BLaER1 (cell line): ENCODE measurements around the gene ZNRF3.
A peak's percentile ranks its signal among the peaks of the same experiment; 100 is the strongest.

Experiments
- H3K27ac ChIP-seq: shearing (Covaris generic); formaldehyde crosslinking; 2 replicates; pipeline ENCODE4 v1.8.1; 2022
- H3K27me3 ChIP-seq: shearing (Covaris generic); formaldehyde crosslinking; 2 replicates; pipeline ENCODE4 v1.8.1; 2022
- H3K36me3 ChIP-seq: shearing (Covaris generic); formaldehyde crosslinking; 2 replicates; pipeline ENCODE4 v1.8.1; 2022
- H3K4me1 ChIP-seq: shearing (Covaris generic); formaldehyde crosslinking; 2 replicates; pipeline ENCODE4 v1.8.1; 2022
- H3K4me2 ChIP-seq: shearing (Covaris generic); formaldehyde crosslinking; 2 replicates; pipeline ENCODE4 v1.8.1; 2022
- H3K4me3 ChIP-seq: shearing (Covaris generic); formaldehyde crosslinking; 2 replicates; pipeline ENCODE4 v1.8.1; 2022
- H3K9ac ChIP-seq: shearing (Covaris generic); formaldehyde crosslinking; 2 replicates; pipeline ENCODE4 v1.8.1; 2022
- H3K9me3 ChIP-seq: shearing (Covaris generic); formaldehyde crosslinking; 2 replicates; pipeline ENCODE4 v1.8.1; 2022
- H4K20me1 ChIP-seq: shearing (Covaris generic); formaldehyde crosslinking; 2 replicates; pipeline ENCODE4 v1.8.1; 2022
- Cebpa-rat ChIP-seq: shearing (Covaris generic); IDR thresholded peaks from 2 replicates; pipeline ENCODE4 v1.8.1; 2022

ZNRF3 gene

DNA sequence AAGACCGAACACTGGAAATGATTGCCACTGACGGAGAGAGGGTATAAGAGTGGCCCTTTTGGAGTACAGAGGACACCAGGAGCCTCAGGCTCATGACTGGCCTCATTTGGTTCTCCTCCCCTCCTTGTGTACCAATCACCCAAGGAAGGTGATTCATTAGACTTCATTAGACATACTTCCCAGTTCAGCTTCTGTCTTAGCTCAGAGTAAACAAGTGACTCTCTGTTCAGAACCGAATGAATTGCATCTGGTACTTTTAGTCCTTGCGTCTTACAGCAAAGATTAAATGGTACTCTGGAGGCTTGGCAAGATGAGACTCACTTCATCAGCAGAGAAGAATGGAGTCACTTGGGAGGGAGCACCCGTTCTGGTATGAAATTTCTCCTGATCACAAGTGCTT, 75.2 kb downstream of the ZNRF3 start:
- Histone ChIP-seq H3K9me3 (no peaks in the 10 kb centered on the region; the same call in 1 of the 2 replicates), H3K4me3 (no peak overlapping the region), H3K4me1 (peaks cover 20% of the 10 kb centered on the region), H3K36me3 (peaks cover 12% of the 10 kb centered on the region), H3K4me2 (no peak overlapping the region), H3K27me3 (peaks cover 34% of the 10 kb centered on the region), H3K9ac (no peak overlapping the region), H3K27ac (no peak overlapping the region), H4K20me1 (peaks cover 100% of the 10 kb centered on the region)
- TF ChIP-seq Cebpa-rat, result no peak

DNA sequence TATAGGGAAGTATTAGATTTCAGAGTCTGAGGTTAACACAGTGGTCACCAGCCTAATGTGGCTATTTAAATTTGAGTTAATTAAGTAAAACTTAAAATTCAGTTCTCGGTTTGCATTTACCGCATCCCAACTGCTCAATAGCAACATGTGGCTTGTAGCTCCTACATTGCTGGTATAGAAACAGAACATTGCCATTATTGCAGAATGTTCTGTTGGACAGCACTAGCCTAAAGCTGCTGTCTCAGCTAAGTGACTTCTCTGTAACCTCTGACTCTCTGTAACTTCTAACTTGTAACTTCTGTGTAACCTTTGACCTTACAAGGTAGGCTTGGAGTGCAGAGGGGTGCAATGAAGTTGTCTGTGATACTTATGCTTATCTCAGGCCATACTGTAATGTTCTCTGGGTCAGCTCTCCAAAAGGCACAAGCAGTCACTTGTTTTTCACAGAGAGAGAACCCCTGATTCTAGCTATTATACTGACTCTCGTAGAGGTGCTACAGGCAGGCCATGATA, 78.7 kb downstream of the ZNRF3 start:
- no peak overlapping the region for H3K4me2 ChIP-seq
- peaks cover 21% of the 10 kb centered on the region for H3K36me3 ChIP-seq
- H3K9ac ChIP-seq, result no peak overlapping the region
- peaks cover 92% of the 10 kb centered on the region for H4K20me1 ChIP-seq
- H3K27me3 ChIP-seq, result peaks cover 15% of the 10 kb centered on the region
- H3K4me1 ChIP-seq, result no peaks in the 10 kb centered on the region
- no peaks in the 10 kb centered on the region; the same call in 1 of the 2 replicates for H3K9me3 ChIP-seq
- no peak overlapping the region for H3K27ac ChIP-seq
- TF ChIP-seq Cebpa-rat, result no peak
- H3K4me3 ChIP-seq, result no peak overlapping the region

DNA sequence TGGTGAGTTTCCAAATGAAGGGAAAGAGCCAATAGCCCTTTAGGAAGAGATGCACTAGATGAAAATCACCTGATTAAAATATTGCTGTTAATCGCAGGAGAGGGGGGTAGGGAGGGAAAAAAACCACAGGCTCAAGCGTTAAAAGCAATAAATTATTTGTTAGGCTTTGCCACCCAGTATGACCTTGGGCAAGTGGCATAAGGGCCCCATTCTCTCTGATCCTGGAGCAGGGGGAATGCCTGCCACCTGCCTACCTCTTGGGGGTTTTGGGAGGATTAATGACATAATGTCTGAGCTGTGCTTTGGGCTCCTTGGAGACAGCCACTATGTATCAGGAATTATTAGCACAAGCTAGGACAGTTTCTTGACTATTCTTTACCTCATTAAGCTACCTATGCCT, 80.0 kb downstream of the ZNRF3 start:
- H3K4me2 ChIP-seq, result no peak overlapping the region
- H3K36me3 ChIP-seq, result peaks cover 19% of the 10 kb centered on the region
- H3K27ac ChIP-seq, result no peak overlapping the region
- H4K20me1 ChIP-seq, result peaks cover 84% of the 10 kb centered on the region
- H3K4me3 ChIP-seq, result no peak overlapping the region
- H3K4me1 ChIP-seq, result no peaks in the 10 kb centered on the region
- no peak for TF ChIP-seq Cebpa-rat
- H3K9ac ChIP-seq, result no peak overlapping the region
- peaks cover 8% of the 10 kb centered on the region for H3K27me3 ChIP-seq
- no peaks in the 10 kb centered on the region; the same call in 1 of the 2 replicates for H3K9me3 ChIP-seq

DNA sequence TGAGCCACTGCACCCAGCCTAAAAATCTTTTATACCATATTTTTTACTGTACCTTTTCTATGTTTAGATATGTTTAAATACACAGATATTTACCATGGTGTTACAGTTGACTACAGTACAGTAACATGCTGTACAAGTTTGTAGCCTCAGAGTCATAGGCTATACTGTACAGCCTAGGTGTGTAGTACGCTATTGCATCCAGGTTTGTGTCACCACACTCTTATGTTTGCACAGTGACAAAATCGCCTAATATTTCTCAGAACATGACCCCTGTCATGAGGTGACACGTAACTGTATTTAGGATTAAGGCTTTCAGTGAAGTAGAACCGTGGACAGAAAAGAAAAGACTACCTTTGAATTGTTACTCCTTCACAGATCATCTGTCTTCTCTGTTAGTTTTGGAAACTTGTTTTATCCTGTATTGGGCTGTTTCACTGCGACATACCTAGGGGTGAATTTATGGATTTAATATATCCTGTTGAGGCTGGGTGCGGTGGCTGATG, 83.8 kb downstream of the ZNRF3 start:
- no peaks in the 10 kb centered on the region for H3K27me3 ChIP-seq
- peaks cover 9% of the 10 kb centered on the region; the same call in 1 of the 2 replicates for H3K36me3 ChIP-seq
- no peak overlapping the region for H3K27ac ChIP-seq
- H3K9ac ChIP-seq, result no peak overlapping the region
- H3K9me3 ChIP-seq, result no peaks in the 10 kb centered on the region
- no peak for TF ChIP-seq Cebpa-rat
- H3K4me2 ChIP-seq, result no peak overlapping the region
- H3K4me3 ChIP-seq, result no peak overlapping the region
- peaks cover 71% of the 10 kb centered on the region for H4K20me1 ChIP-seq
- no peaks in the 10 kb centered on the region for H3K4me1 ChIP-seq

DNA sequence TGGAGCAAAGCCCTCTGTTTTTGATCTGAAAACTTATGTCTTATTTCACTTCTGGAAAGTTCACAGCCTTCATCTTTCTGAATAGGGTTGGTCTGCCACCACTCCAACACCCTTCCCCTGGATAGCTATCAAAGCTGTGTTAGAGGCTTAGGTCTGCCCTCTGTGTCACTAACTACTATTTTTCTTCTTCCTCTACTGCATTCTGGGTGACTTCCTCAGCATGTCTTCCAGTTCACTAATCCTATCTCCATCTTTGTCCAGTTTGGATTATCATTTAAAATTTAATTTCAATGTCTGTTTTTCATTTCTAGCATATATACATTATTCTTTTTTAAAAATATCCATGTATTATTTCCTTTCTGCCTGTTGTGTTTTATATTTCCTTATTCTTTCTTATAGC, 84.6 kb downstream of the ZNRF3 start:
- Histone ChIP-seq H3K36me3 (peaks cover 9% of the 10 kb centered on the region; the same call in 1 of the 2 replicates), H3K27ac (no peak overlapping the region), H3K4me3 (no peak overlapping the region), H3K9me3 (no peaks in the 10 kb centered on the region), H3K27me3 (no peaks in the 10 kb centered on the region), H3K4me1 (no peaks in the 10 kb centered on the region), H3K9ac (no peak overlapping the region), H3K4me2 (no peak overlapping the region), H4K20me1 (peaks cover 71% of the 10 kb centered on the region)
- TF ChIP-seq Cebpa-rat, result no peak

DNA sequence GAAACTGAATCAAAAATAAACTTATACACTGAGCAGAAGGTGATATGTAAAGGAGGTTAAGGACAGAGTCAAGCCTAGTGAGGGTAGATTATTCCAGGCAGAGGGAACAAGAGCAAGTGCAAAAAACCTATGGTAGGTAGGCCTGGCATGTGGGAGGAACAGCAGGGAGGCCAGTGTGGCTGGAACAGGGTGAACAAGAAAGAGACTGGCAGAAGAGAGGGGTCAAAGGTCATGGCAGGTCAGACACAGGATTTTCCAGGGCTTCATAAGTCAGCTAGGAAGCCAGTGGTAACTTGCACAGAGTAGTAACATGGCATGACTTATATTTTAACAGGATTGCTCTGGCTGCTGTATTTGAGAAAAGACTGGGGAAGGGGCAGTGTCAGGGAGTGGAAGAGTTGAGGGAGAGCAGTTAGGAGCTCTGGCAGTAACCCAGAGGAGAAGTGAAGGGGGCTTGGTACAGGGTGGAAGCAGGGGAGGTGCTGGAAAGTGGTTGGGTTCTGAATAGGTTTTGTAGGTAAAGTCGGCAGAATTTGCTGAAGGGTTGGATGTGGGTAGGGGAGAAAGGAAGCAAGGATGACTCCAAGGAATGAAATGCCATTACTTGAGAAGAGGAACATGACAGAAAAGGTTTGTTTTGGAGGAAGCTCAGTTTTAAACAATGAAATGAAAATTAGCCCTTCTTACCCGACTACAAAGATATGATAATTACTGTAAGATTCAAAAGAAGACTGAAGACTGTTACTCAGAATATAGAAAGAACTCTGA, 86.2 kb downstream of the ZNRF3 start:
- Histone ChIP-seq H3K9ac (no peak overlapping the region), H3K4me1 (no peaks in the 10 kb centered on the region), H4K20me1 (peaks cover 71% of the 10 kb centered on the region), H3K27me3 (no peaks in the 10 kb centered on the region), H3K4me3 (no peak overlapping the region), H3K36me3 (peaks cover 5% of the 10 kb centered on the region; the same call in 1 of the 2 replicates), H3K27ac (no peak overlapping the region), H3K9me3 (no peaks in the 10 kb centered on the region), H3K4me2 (no peak overlapping the region)
- no peak for TF ChIP-seq Cebpa-rat

DNA sequence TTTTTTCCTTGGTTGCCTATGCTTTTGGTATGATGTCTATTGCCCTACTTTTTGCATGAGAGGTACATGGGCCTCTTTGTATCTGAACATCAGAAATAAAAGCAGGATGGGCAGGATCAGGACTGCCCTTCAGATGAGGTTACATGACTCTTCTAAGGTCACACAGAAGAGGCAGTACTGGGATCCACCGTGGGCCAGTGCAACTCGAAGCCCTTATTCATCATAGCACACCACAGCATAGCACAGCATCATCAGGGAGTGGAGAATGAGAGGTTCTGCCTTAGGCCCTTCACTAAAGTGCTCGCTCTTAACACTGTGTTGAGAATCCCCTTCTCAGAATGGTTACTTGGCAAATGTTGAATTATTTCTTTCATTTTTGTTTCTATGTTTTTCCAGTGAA, 90.0 kb downstream of the ZNRF3 start:
- H3K9me3 ChIP-seq, result no peaks in the 10 kb centered on the region
- no peak overlapping the region for H3K27ac ChIP-seq
- no peaks in the 10 kb centered on the region for H3K27me3 ChIP-seq
- H3K9ac ChIP-seq, result no peak overlapping the region
- H3K4me2 ChIP-seq, result no peak overlapping the region
- H3K4me1 ChIP-seq, result peaks cover 15% of the 10 kb centered on the region
- no peak overlapping the region for H3K4me3 ChIP-seq
- no peak for TF ChIP-seq Cebpa-rat
- H4K20me1 ChIP-seq, result peaks cover 73% of the 10 kb centered on the region
- no peaks in the 10 kb centered on the region for H3K36me3 ChIP-seq

DNA sequence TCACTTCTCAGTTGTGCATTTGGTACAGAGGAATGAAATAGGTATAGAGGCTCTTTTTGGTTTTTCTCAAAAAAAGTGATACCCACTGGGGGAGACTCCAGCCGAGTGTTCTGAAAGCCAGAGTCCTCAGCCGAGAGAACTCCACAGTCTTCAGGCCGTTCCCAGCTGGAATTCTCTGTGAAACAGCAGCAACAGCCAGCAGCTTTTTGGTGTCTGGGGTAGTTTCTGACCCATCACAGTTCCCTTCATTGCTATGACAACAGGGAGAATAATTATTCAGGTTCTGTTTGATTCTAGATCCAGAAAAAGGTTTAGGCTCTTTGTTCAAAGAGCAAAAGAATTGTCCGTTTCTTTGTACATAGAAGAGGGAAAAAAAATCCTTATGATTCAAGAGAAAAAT, 93.7 kb downstream of the ZNRF3 start:
- H3K36me3 ChIP-seq, result no peaks in the 10 kb centered on the region
- no peaks in the 10 kb centered on the region for H3K27me3 ChIP-seq
- no peak overlapping the region for H3K9ac ChIP-seq
- peak overlapping the region; percentile 33 for H3K4me2 ChIP-seq
- H3K4me1 ChIP-seq, result peaks cover 16% of the 10 kb centered on the region
- H3K27ac ChIP-seq, result no peak overlapping the region
- H3K9me3 ChIP-seq, result no peaks in the 10 kb centered on the region
- no peak for TF ChIP-seq Cebpa-rat
- no peak overlapping the region for H3K4me3 ChIP-seq
- peaks cover 80% of the 10 kb centered on the region for H4K20me1 ChIP-seq

DNA sequence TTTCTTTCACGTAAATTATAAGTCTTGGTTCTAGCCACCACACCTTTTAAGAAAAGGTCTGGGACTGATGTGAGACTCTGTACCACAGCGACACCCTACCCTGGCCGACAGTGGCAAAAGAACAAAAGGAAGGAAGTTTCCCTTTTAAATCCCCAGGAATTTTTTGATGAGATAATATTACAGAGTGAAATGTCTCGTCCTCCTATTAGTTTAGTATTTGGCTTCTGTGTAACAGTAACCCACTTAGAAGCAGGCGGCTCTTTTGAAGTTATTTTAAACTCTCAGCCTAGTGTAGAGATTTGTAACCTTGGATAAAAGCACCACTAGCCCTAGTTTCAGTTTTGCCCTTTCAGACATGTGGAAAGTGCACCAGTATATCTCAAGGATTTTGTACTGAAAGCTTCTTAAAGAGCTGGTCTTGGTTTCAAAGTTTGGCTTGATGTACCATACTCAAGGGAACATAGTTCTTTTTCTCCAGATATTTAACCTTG, 94.2 kb downstream of the ZNRF3 start:
- peaks cover 21% of the 10 kb centered on the region for H3K4me1 ChIP-seq
- H3K27ac ChIP-seq, result no peak overlapping the region
- no peaks in the 10 kb centered on the region for H3K9me3 ChIP-seq
- H3K4me3 ChIP-seq, result no peak overlapping the region
- H3K9ac ChIP-seq, result no peak overlapping the region
- peak overlapping the region; percentile 33 for H3K4me2 ChIP-seq
- no peaks in the 10 kb centered on the region for H3K36me3 ChIP-seq
- TF ChIP-seq Cebpa-rat, result no peak
- peaks cover 81% of the 10 kb centered on the region for H4K20me1 ChIP-seq
- H3K27me3 ChIP-seq, result no peaks in the 10 kb centered on the region

DNA sequence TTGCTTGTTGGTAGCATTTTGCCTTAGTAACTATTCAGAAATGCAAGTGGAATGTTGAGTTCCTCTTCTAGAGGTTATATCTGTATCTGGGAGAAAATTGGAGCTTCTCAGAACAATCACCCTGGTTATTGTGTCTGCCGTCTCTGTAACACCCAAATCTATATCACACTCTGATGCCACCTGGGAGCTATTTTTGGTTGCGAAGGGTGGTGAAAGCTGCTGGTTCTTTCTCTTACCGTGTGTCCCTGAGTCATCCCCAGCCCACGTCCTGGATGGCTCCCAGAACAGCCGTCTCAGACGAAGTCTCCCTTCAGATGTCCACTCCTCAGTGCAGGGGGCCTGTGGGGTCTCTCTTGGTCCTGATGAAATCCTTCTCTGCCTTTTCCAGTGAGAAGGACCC, 94.8 kb downstream of the ZNRF3 start:
- H3K4me1 ChIP-seq, result peaks cover 27% of the 10 kb centered on the region
- H3K4me3 ChIP-seq, result no peak overlapping the region
- peak overlapping the region; percentile 33 for H3K4me2 ChIP-seq

More for the DNA sequence above, 94.8 kb downstream of the ZNRF3 start:
- no peaks in the 10 kb centered on the region for H3K36me3 ChIP-seq
- H3K9me3 ChIP-seq, result no peaks in the 10 kb centered on the region
- peaks cover 81% of the 10 kb centered on the region for H4K20me1 ChIP-seq
- TF ChIP-seq Cebpa-rat, result no peak
- H3K9ac ChIP-seq, result no peak overlapping the region
- no peaks in the 10 kb centered on the region for H3K27me3 ChIP-seq
- no peak overlapping the region for H3K27ac ChIP-seq
